Panc1 (cell line): Measurements from ENCODE around the gene WWOX. TPM values are rescaled to one million over a fixed set of nuclear protein-coding genes. Genes with fewer than 3 reads are reported as not detected.

Source experiments
- ATAC-seq: fragments of 200-7000 bp; cut with Tn5 transposase; 2 replicates; pipeline ENCODE4 v1.9.1; 2020; ENCODE audit warnings: mild to moderate bottlenecking, moderate library complexity
- BruUV-seq: library from RNA; stranded (reverse); fragments of 400-500 nt; replicated peaks from 2 replicates; lab custom pipeline; 2021; lab: Mats Ljungman, UMichigan
- CTCF ChIA-PET: fragments of 300-600 bp; sonication (Branson Sonifier 250); formaldehyde crosslinking; loops from one replicate; lab custom pipeline; 2022; ENCODE audit warnings: antibody characterized with exemption; lab: Charles Lee
- POLR2A ChIA-PET: fragments of 300-600 bp; sonication (Branson Sonifier 250); formaldehyde crosslinking; loops from one replicate; lab custom pipeline; 2022; ENCODE audit warnings: antibody characterized with exemption; lab: Charles Lee
- DNase-seq: peaks from one replicate; pipeline ENCODE4 v3.0.0-alpha.2; 2010; ENCODE audit warnings: low read depth, low spot score
- H3K27ac ChIP-seq: 2 replicates; pipeline ENCODE4 v1.5.1; 2011; ENCODE audit warnings: mild to moderate bottlenecking, low read length, inconsistent platforms
- H3K27me3 ChIP-seq: fragments of 200-500 bp; sonication (Bioruptor generic); 2 replicates; pipeline ENCODE4 v1.6.0; 2014; ENCODE audit warnings: low read length, inconsistent platforms; ENCODE audit not compliant: control insufficient read depth, insufficient read depth
- H3K36me3 ChIP-seq: fragments of 200-500 bp; sonication (Bioruptor generic); 2 replicates; pipeline ENCODE4 v1.5.1; 2014; ENCODE audit warnings: inconsistent platforms, mild to moderate bottlenecking, low read length, moderate library complexity; ENCODE audit not compliant: control insufficient read depth, insufficient read depth
- H3K4me1 ChIP-seq: 2 replicates; pipeline ENCODE4 v1.5.1; 2011; ENCODE audit warnings: inconsistent platforms, mild to moderate bottlenecking, low read length, moderate library complexity; ENCODE audit not compliant: control insufficient read depth, insufficient read depth
- H3K4me3 ChIP-seq, 2 experiments: 2 replicates each; pipeline ENCODE4 v1.5.1; 2011 to 2012; ENCODE audit warnings: low read depth in 2 of 2, low read length in 2 of 2, mild to moderate bottlenecking in 2 of 2, inconsistent platforms in 1 of 2, moderate library complexity in 1 of 2
- H3K9me3 ChIP-seq: fragments of 200-500 bp; sonication (Bioruptor generic); 2 replicates; pipeline ENCODE4 v1.5.1; 2014; ENCODE audit warnings: low read depth, mild to moderate bottlenecking, inconsistent platforms, low read length, moderate library complexity; ENCODE audit not compliant: control insufficient read depth, insufficient read depth
- CTCF ChIP-seq: fragments of 450-650 bp; IDR thresholded peaks from 2 replicates; pipeline ENCODE4 v1.5.1; 2017; ENCODE audit warnings: mild to moderate bottlenecking
- POLR2AphosphoS5 ChIP-seq: IDR thresholded peaks from 2 replicates; pipeline ENCODE4 v1.6.1; 2012; ENCODE audit warnings: mild to moderate bottlenecking, low read depth, low read length, moderate library complexity
- SIN3A ChIP-seq: IDR thresholded peaks from 2 replicates; pipeline ENCODE4 v1.6.1; 2012; ENCODE audit warnings: low read depth, mild to moderate bottlenecking, low read length, moderate library complexity, borderline replicate concordance; ENCODE audit not compliant: insufficient read depth
- TCF7L2 ChIP-seq: IDR thresholded peaks from 2 replicates; pipeline ENCODE4 v1.6.1; 2011; ENCODE audit warnings: mild to moderate bottlenecking, low read depth, low read length, inconsistent platforms
- in situ Hi-C: cut with HindIII; loops from 2 replicates; pipeline ENCODE4 v1.10.0; 2016; ENCODE audit warnings: low sequenced_read_pairs, low pct_unique_long_range_greater_than_20kb
- intact Hi-C: fragments of 100-400 bp; cut with micrococcal nuclease; formaldehyde crosslinking; loops from one replicate; pipeline ENCODE4 v1.10.0; 2022; ENCODE audit not compliant: unreplicated experiment
- total RNA-seq: library from RNA; stranded (reverse); gene quantifications from one replicate; pipeline ENCODE4 v1.2.1, GENCODE V29; 2021; ENCODE audit not compliant: unreplicated experiment
- TF ChIP-seq, protein P1 (sequence below), 2 experiments: IDR thresholded peaks; 2 replicates each; pipeline ENCODE4 v1.6.1; 2011 to 2012; ENCODE audit warnings: low read depth in 2 of 2, control low read depth in 1 of 2, low read length in 1 of 2, mild to moderate bottlenecking in 1 of 2, moderate library complexity in 1 of 2; ENCODE audit not compliant: insufficient read depth in 1 of 2

Gene WWOX
- total RNA-seq, 1 experiment from 2014 or later = 12.5 TPM

GRCh38 chr16:79150151-79150550 is 1050.7 kb downstream of the WWOX start:
- no peak for TF ChIP-seq CTCF
- intact Hi-C loops = no loop called here
- POLR2A ChIA-PET = no interaction called here
- H3K27ac ChIP-seq = no peak overlapping the region
- CTCF ChIA-PET = no interaction called here
- H3K27me3 ChIP-seq = no peaks in the 10 kb centered on the region
- no peaks in the 10 kb centered on the region for H3K9me3 ChIP-seq
- H3K4me1 ChIP-seq = no peaks in the 10 kb centered on the region
- no peaks in the 10 kb centered on the region for H3K36me3 ChIP-seq
- DNase-seq (no peak), ATAC-seq (no peak)
- in situ Hi-C loops = no loop called here
- no TSS peak for BruUV-seq
- no peak overlapping the region for H3K4me3 ChIP-seq

GRCh38 chr16:79150632-79151310 is 1051.3 kb downstream of the WWOX start:
- CTCF ChIA-PET = no interaction called here
- TF ChIP-seq POLR2AphosphoS5 = no peak
- no peak overlapping the region for H3K27ac ChIP-seq
- DNase-seq (no peak), ATAC-seq (no peak)
- H3K9me3 ChIP-seq = no peaks in the 10 kb centered on the region
- H3K36me3 ChIP-seq = no peaks in the 10 kb centered on the region
- intact Hi-C loops (no loop called here), in situ Hi-C loops (no loop called here)
- H3K27me3 ChIP-seq = no peaks in the 10 kb centered on the region
- no TSS peak for BruUV-seq
- no peak overlapping the region for H3K4me3 ChIP-seq
- no peaks in the 10 kb centered on the region for H3K4me1 ChIP-seq
- POLR2A ChIA-PET = no interaction called here

- TF ChIP-seq POLR2AphosphoS5 (no peak), SIN3A (no peak), CTCF (no peak), TCF7L2 (no peak)
- TF ChIP-seq, protein P1, sequence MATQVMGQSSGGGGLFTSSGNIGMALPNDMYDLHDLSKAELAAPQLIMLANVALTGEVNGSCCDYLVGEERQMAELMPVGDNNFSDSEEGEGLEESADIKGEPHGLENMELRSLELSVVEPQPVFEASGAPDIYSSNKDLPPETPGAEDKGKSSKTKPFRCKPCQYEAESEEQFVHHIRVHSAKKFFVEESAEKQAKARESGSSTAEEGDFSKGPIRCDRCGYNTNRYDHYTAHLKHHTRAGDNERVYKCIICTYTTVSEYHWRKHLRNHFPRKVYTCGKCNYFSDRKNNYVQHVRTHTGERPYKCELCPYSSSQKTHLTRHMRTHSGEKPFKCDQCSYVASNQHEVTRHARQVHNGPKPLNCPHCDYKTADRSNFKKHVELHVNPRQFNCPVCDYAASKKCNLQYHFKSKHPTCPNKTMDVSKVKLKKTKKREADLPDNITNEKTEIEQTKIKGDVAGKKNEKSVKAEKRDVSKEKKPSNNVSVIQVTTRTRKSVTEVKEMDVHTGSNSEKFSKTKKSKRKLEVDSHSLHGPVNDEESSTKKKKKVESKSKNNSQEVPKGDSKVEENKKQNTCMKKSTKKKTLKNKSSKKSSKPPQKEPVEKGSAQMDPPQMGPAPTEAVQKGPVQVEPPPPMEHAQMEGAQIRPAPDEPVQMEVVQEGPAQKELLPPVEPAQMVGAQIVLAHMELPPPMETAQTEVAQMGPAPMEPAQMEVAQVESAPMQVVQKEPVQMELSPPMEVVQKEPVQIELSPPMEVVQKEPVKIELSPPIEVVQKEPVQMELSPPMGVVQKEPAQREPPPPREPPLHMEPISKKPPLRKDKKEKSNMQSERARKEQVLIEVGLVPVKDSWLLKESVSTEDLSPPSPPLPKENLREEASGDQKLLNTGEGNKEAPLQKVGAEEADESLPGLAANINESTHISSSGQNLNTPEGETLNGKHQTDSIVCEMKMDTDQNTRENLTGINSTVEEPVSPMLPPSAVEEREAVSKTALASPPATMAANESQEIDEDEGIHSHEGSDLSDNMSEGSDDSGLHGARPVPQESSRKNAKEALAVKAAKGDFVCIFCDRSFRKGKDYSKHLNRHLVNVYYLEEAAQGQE (IDR thresholded peaks at IDR 0.05; ENCODE audit: insufficient read depth in 1 of 2, low read depth in 2 of 2, low read length in 1 of 2) = no peak
- ChIA-PET POLR2A (no interaction called here), CTCF (no interaction called here)
- no TSS peak for BruUV-seq
- H3K36me3 ChIP-seq = no peaks in the 10 kb centered on the region
- H3K4me3 ChIP-seq = no peak overlapping the region
- no peak overlapping the region for H3K27ac ChIP-seq
- in situ Hi-C loops = no loop called here
- H3K9me3 ChIP-seq = no peaks in the 10 kb centered on the region
- H3K27me3 ChIP-seq = no peaks in the 10 kb centered on the region
- H3K4me1 ChIP-seq = no peaks in the 10 kb centered on the region
- ATAC-seq (no peak), DNase-seq (no peak)
- intact Hi-C loops = no loop called here
These were observed 1054.6 kb downstream of the WWOX start for GRCh38 chr16:79154086-79154485.
